GM19023 (cell line): ENCODE measurements around the gene PLPP7.

Experiments used
- ATAC-seq: cut with Tn5 transposase; IDR thresholded peaks from one replicate; pipeline ENCODE4 v1.9.1; 2021; ENCODE audit warnings: mild to moderate bottlenecking, moderate library complexity; ENCODE audit not compliant: unreplicated experiment

PLPP7 gene

DNA sequence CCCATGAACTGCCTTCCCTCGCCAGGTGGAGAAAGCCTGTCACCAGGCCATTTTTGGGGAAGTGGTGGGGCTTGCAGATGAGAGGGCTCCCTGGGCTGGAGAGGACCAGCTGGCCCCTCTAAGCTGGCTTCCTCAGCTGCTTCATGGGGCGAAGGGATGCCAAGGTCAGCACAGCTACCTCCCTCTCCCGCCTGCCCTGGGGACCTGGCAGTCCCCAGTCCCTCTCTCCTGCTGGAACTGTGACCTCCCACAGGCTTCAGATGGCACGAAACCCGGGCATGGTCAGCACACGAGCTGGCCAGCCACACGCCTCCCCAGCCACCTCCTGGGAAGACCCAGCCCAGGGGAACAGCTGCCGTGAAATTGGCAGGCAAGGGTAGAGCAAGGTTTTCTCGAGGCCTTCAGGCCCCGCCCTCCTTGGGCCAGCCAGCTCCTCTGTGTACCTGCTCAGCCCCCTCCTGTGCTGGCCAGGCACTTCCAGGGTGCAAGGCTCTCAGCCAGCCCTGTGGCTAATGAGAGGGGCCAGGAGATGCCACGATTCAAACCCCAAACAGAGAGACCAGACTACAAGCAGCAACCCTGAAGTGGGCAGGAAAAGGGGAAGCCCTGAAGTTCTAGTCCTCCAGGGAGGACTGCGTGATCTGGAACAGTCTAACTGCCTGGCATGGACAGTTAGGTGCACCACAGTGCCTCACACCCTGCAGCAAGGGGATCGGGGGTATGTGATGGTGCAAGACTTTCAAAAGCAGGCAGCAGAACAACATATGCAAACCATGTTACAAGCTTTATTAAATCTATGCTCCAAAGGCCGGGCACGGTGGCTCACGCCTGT is 12.9 kb downstream of the PLPP7 start:
- no peak for ATAC-seq

DNA sequence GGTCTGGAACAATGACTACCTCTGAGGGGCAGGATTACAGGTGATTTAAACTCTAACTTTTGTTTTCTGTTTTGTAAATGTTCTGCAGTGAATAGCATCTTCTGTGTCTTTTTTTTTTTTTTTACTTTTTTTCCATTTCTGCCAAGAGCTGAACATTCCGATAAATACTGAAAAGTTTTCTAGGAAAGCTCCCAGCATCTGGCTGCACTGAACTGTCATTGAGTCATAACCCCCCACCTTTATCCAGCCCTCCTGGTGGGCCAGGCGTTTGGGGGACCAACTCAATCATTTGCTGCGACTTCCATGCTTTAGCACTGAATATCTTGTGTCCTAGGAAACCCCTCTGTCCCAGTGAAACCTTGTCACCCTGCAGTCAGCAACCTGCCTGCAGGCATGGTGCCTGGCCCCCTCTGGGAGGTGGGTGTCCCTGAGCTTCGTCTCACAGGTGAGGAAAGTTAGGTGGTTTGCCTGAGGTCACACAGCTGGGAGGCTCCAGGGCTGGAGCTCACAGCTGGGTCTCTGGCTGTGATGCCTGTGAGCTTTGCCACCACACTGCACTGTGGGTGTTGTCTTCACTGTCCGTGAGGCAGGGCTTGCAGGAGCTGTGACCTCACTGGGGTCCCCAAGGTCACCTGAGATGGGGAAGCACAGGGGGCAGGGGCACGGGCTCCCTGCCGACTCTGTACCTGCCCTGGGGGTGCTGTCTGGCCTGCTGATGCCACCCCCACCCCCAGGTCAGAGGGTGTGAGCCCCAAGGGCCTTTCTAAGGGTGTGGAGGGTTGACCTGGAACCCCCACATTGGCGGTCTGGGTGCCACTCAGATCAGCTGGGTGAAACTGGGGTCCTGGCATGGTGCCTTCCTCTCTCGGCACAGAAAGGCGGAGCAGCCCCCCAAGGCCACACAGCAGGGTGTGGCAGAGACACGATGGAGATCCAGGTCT is 14.1 kb downstream of the PLPP7 start:
- no peak for ATAC-seq

DNA sequence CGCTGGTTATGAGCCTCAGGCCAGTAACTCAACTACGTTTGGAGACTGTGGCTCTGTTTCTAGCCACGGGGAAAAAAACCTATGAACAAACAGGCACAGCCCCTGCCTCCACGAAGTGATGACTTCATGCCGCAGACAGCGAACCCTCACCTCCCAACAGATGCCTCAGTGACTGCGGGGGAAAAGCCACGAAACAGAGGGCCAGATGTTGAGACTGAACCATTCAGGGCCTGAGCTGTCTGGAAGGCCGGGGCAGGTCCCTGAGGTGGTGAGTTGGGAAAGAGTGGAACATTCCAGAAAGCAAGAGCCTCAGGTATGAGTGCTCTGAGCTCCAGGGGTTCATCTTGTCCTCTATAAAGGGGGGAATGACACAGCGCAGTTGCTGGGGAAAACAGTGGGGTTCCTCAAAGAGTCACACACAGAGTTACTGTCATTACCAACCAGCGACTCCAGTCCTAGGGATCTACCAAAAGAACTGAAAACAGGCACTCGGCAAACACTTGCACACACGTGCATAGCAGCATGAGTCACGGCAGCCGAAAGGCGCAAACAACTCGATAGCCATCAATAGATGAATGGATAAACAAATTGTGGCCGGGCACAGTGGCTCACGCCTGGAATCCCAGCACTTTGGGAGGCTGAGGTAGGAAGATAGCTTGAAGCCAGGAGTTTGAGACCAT is 15.3 kb downstream of the PLPP7 start:
- ATAC-seq, result no peak

DNA sequence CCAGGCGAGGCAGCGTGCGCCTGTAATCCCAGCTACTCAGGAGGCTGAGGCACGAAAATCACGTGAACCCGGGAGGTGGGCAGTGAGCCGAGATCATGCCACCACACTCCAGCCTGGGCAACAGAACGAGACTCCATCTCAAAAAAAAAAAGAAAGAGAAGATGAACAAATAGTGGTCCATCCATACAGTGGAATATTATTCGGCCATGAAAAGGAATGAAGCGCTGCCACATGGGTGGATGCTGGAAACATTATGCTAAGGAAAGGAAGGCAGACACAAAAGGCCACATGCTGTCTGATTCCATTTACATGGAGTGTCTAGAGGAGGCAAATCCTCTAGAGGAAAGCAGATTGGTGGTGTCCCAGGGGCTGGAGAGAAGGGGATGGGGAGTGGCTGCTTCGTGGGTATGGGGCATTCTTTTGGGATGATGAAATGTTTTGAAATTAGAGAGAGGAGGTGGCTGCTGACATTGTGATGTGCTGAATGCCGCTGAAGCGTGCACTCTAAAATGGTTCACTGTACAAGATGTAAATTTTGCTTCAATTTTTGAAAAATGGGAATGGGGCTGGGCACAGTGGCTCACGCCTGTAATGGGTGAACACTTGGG is 17.0 kb downstream of the PLPP7 start:
- ATAC-seq, result no peak

DNA sequence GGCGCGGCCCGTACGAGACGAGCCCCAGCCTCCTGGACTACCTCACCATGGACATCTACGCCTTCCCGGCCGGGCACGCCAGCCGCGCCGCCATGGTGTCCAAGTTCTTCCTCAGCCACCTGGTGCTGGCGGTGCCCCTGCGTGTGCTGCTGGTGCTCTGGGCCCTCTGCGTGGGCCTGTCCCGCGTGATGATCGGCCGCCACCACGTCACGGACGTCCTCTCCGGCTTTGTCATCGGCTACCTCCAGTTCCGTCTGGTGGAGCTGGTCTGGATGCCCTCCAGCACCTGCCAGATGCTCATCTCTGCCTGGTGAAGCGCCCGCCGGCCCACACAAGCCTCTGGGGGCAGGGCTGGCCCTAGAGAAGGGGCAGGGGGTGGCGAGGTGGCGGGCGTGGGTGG is 18.5 kb downstream of the PLPP7 start:
- no peak for ATAC-seq

DNA sequence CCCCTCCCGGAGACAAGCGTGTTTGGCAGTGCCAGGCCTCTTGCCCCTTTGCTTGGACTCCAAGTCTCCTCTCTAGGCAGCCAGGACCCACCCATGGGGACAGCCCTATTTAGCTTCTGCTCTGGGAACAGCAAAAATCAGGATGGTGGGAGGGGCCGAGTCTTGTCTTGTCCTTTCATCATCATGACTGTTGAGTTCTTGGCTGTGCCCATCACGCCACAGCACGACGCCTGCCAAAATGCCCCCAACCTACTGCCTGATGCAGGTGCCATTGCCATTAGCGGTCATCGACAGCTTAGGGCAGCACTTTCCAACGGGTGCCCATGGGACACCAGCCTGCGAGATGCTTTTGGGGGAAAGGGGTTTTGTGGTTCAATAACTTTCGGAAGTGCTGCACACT is 18.9 kb downstream of the PLPP7 start:
- ATAC-seq, result no peak

DNA sequence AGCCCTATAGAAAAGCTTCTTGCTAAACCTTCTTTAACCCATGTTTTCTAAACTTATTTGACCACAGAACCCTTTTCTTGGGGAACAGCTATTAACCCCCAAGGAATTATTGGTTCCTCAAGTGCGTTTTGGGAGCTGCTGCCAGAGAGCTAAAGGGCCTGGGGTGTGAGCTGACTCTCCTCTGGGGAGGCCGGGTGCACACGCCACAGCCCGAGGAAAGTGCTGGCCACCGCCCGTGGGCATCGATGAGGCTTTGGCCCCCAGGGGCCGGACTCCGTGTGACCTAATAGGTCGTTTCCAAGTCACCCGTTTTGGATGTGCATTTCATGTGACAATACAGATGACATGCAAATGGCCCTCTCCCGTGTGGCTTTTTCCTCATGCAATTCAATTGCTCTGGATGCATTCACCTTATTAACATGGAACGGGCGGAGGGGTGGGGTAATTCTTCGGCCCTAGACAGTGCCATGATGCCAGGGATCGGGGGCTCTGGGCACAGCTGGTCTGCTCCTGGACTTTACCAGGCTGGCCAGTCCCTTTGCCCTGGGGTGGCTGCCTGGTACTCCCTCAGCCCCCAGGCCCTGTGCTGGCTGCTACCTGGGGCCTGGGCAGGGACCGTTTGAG is 19.5 kb downstream of the PLPP7 start:
- no peak for ATAC-seq

DNA sequence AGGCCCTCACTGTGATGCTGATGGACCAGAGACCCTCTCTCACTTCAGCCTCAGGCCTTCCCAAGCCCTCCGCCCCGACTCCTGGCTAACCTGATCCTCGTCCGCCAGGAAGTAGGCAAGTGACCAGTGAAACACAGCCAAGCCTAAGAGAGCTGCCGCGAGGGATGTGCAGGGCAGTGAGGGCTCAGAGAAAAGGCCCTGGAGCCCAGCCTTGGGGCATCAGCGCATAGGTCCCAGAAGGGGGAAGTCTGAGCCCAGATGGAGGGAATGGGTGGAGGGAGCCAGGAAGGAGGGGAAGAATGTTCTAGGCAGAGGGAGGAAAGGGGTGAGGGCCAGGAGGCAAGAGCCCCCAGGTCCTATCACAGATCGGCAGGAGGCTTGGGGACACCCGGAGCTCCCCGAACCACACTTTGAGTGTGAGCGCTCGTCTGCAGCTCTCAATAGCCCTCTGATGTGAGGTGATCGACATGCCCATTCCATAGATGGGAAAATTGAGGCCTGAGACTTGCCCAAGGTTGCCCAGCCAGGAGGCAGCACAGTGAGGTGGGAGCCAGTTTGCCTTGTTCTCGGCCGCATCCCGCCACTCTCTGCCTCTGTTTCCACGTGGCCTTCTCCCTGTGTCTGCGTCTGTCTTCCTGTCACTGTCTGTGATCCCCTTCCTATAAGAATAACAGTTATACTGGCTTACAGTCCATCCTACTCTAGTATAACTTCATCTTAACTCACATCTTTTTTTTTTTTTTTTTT is 20.2 kb downstream of the PLPP7 start:
- no peak for ATAC-seq

DNA sequence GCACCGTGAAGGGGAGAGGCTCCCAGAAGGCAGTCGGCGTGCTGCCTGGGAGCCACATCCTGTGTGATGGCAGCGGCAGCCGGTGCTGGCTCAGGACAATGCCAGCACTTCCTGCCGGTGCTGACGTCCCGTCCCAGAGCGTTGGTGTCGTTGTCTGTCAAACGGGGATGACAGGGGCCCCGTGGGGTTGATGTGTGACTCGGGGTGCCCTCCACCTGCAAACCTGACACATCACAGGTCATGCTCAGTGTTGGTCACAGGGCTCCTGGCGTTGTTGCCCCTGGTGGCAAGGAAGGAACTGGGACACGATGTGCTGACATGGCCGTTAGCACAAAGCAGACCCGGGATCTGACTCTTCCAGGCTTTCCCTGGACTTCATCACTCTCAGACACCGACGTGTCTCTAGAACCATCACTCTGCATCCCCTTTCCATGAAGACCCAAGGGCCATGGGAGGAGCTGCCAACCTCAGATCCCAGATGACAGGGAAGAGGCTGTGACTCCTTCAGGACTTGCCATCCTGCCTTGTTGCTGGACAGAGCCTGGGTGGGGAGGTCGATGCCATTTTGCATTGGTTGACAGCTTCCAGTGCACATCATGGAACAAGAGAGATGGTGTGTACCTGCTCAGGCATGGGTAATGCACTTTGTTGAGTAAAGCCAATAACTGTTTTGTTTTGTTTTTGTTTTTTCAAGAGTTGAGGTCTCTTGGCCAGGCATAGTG is 21.5 kb downstream of the PLPP7 start:
- ATAC-seq, result no peak

DNA sequence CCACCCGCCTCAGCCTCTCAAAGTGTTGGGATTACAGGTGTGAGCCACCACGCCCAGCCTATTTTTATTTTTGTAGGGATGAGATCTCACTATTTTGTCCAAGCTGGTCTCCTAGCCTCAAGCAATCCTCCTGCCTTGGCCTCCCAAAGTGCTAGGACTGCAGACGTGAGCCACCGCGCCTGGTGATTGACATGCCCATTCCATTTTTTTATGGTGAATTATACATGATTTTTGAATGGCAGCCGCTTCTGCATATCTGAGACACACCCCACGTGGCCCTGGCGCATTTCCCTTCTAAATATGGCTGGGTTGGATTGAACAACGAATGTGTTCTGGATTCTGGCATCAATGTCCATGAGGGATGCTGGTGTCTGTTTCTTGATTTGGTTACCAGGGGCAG is 22.7 kb downstream of the PLPP7 start:
- ATAC-seq, result no peak

DNA sequence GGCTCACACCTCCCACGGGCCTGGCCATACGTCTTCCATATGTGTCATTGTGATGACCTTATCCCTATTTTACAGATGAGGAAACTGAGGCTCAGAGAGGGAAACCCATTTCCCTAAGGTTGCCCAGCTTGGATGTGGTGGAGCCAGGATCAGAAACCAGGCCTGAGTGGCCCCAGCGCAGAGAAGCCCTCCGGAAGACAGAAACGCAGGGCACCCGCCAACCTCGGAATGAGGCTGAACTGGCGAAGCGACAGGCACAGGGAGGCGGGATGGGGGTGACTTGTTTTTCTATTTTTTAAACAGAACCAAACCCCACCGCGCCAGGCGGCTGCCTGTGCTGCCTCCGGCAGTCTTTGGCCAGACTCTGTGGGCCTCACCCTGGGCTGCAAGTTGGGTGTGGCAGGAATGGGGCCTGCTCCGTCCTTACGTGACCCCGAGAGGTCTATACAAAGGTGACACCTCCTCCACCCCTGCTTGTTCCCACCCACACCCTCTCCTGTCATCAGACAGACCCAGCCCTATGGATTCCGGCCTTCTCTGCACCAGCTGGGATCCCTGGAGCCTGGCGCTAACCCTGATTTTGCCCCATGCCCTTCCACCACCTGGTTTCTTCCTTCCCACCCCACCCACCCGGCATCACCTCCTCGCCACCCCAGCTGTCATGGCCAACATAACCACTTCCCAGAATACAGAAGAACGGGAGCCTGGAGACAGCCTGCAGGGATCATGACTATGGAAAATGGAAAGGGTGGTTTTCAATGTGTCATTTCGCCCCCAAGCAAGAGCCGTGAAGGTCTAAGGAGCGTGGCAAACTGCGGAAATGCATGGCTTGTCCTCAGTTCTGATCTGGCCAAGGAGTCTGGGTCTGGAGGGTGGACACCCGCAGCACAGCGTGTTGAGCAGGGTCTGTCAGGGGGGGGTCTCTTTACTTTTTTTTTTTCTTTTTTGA is 23.6 kb downstream of the PLPP7 start:
- no peak for ATAC-seq

DNA sequence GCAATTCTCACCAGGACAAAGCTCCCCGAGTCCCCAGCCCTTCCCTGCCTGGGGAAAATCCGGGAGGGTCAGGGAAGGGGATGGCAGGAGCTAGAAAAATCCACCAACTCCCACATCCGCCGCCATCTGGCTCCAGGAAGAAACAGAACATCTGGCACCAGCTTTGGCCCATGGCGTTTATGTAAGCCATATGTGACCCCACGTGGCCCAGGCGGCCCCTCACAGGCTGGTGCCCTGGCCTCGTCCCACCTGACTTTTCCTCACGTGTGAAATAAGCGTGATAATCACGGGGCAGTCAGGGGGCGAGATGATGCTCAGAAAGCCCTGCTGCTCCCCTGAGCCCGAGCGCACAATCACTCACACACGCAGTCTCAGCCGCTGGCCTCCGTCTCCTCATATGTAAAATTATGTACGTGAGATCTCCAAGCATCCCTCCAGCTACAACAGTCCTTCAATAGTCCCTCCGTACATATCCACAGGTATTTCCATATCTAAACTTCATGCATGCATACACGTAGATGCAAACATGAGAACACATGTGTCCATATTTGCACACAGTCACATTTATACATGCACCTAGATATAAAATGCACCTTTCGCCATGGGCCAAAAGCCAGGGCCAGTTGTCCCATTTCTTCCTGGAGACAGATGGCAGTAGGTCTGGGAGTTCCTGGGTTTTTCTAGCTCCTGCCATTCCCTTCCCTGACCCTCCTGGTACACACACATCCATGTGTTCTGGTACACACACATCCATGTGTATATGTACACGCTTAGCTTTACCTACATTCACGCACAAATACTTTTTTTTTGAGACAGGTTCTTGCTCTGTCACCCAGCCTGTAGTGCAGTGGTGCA is 28.9 kb downstream of the PLPP7 start:
- ATAC-seq, result no peak

DNA sequence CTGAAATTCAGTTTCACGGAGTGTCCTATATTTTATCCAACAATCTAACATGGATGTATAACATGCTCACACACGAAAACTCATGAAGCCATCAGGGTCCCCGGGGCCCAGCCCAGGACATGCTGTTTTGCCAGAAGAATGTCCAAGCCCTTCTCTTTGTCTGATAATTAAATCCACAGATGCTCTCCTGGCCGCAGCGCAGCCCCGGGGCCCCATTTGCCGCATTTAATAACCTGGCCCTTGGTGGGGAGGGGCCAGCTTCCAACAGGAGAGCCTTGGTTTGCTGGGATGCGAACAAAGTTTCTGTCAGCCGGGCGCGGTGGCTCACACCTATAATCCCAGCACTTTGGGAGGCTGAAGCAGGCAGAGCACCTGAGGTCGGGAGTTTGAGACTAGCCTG is 30.0 kb downstream of the PLPP7 start:
- ATAC-seq, result no peak

DNA sequence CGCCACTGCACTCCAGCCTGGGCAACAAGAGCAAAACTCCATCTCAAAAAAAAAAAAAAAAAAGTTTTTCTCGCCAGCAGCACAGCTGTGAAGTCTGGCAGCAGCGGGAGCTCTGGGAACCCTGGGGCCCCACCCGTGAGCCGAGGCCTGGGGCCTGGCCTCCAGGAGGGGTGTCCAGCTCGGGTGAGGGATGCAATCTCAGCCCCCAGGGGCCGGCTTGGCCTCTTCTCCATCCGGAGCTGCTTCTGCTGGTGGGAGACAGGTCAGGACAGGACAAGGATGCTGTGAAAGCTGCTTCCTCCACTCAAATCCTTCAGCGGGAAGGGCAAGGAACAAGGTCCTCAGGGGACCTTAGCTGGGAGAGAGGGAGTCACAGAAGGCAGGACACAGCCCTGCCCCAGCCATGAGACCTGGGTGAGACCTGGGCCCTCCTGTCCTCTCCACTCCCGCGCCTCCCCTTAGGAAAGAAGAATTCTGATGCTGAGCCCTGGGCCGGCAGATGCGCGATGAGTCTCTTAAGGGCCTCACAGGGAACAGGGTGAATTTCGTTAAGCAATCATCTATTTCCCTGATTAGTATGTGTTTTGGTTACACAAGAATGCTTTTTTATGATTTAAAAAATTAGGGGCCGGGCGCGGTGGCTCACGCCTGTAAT is 30.6 kb downstream of the PLPP7 start:
- ATAC-seq, result no peak

DNA sequence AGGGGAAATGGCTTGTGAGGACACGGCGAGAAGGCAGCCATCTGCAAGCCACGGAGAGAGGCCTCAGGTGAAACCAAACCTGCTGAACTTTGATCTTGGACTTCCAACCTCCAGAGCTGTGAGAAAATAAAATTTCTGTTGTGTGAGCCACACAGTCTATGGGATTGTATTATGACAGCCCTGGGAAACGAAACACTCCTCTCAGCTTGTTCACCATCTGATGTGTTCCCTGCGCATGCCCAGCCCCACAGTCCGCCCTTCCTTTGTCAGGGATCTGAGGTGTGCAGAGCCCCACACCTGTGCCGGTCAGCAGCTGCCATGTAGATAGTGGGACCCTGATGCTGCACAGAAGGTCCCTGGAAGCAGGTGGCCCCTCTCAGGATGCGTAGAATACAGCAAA is 34.1 kb downstream of the PLPP7 start:
- ATAC-seq, result no peak
